ENCODE measurements around the gene KRT73.

DNA sequence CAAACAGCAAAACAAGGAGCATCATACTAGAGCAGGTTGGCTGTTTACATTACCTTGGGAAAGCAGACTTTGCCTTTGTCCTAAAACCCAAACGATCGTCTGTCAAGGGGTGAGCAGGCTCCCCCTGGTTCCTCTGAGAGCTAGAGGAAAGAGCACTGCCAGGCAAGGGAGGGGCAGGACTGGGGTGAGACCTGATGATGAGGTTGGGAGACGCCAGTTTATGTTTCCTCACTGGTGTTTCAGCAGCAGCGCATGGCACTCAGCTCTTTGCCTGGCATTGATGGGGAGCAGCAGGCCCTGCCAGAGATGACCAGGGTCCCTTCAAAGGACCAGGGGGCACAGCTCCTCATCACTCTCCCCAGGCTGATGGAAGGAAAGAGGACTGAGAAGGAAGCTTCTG lies 41.6 kb upstream of the KRT73 start:
- TF ChIP-seq, protein P1, sequence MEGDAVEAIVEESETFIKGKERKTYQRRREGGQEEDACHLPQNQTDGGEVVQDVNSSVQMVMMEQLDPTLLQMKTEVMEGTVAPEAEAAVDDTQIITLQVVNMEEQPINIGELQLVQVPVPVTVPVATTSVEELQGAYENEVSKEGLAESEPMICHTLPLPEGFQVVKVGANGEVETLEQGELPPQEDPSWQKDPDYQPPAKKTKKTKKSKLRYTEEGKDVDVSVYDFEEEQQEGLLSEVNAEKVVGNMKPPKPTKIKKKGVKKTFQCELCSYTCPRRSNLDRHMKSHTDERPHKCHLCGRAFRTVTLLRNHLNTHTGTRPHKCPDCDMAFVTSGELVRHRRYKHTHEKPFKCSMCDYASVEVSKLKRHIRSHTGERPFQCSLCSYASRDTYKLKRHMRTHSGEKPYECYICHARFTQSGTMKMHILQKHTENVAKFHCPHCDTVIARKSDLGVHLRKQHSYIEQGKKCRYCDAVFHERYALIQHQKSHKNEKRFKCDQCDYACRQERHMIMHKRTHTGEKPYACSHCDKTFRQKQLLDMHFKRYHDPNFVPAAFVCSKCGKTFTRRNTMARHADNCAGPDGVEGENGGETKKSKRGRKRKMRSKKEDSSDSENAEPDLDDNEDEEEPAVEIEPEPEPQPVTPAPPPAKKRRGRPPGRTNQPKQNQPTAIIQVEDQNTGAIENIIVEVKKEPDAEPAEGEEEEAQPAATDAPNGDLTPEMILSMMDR (IDR thresholded peaks at IDR 0.05), result no peak
- no peak for TF ChIP-seq POLR2A (IDR thresholded peaks at IDR 0.05)

Data from Peyer's patch (tissue), 4 donors.